ENCODE measurements around the gene SKIC3. TPM values are rescaled to one million over a fixed set of nuclear protein-coding genes. Genes with fewer than 3 reads are reported as not detected.

The SKIC3 gene
- total and polyA plus RNA-seq, 4 donors, result 13.4 to 53.8 (median 29.0) TPM

DNA sequence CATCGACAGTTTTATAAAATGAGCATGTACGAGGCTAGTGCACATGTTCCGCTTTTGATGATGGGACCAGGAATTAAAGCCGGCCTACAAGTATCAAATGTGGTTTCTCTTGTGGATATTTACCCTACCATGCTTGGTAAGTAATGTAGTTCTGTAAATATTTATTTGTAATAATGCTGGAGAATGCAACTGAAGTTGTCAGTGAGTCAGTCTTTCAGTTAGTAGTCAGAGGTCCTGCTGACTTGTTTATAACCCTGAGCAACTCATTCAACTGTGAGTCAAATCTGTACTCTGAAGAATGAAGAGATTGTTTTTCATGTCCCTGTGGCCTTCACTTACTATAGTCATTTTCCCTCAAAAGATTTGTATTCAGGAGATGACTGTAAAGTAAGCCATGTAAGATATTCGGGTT, 36.7 kb upstream of the SKIC3 start (continued):
- TF ChIP-seq, protein P1, sequence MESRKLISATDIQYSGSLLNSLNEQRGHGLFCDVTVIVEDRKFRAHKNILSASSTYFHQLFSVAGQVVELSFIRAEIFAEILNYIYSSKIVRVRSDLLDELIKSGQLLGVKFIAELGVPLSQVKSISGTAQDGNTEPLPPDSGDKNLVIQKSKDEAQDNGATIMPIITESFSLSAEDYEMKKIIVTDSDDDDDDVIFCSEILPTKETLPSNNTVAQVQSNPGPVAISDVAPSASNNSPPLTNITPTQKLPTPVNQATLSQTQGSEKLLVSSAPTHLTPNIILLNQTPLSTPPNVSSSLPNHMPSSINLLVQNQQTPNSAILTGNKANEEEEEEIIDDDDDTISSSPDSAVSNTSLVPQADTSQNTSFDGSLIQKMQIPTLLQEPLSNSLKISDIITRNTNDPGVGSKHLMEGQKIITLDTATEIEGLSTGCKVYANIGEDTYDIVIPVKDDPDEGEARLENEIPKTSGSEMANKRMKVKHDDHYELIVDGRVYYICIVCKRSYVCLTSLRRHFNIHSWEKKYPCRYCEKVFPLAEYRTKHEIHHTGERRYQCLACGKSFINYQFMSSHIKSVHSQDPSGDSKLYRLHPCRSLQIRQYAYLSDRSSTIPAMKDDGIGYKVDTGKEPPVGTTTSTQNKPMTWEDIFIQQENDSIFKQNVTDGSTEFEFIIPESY (IDR thresholded peaks at IDR 0.05), result no peak

DNA sequence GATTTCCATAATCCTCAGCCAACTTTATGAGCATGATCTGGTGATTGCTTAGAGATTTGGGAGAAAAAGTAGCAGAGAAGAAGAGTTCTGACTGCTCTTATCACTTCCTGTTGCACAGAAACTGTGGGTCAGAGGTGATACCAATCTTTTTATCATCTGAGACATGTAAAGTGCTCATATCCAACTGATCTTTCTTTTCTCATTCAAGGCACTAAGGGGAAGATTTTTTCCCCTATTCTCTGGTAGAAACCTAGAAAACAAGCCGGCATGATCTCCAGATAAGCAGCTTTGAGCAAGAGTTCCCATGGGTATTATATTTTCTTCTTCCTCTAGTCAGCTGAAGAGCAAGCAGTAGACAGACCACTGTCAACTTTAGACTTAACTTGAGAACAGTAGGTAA, 36.1 kb upstream of the SKIC3 start:
- Histone ChIP-seq H3K27ac (ENCODE audit: low read depth in 1 of 2, low read length in 2 of 2) (no peak overlapping the region), H3K27me3 (ENCODE audit: control insufficient read depth in 4 of 4, insufficient read depth in 4 of 4, low read length in 3 of 4) (no peaks in the 10 kb centered on the region), H3K4me3 (ENCODE audit: low read depth in 1 of 3, low read length in 3 of 3) (no peak overlapping the region), H3K9me3 (ENCODE audit: control insufficient read depth in 4 of 4, low read length in 3 of 4) (no peaks in the 10 kb centered on the region), H3K36me3 (ENCODE audit: control insufficient read depth in 4 of 4, insufficient read depth in 3 of 4, low read depth in 1 of 4, low read length in 3 of 4) (peaks cover 0 to 2% (median 0%) of the 10 kb centered on the region in 4 donors), H3K4me1 (ENCODE audit: control insufficient read depth in 4 of 4, insufficient read depth in 4 of 4, low read length in 3 of 4) (peaks cover 0 to 2% (median 0%) of the 10 kb centered on the region in 4 donors), H3K9ac (ENCODE audit: low read depth in 1 of 2, low read length in 2 of 2) (no peak overlapping the region)
- 90% methylated on average over 1 of the region's 1 CpG for WGBS
- TF ChIP-seq, protein P1 (IDR thresholded peaks at IDR 0.05), result no peak
- no peak for TF ChIP-seq FOXA2 (IDR thresholded peaks at IDR 0.05)
- TF ChIP-seq RAD21 (IDR thresholded peaks at IDR 0.05), result no peak
- no peak for TF ChIP-seq GABPA (IDR thresholded peaks at IDR 0.05 in 1 of 2, conservative IDR thresholded peaks at IDR 0.05 in 1 of 2)
- TF ChIP-seq, protein P2, sequence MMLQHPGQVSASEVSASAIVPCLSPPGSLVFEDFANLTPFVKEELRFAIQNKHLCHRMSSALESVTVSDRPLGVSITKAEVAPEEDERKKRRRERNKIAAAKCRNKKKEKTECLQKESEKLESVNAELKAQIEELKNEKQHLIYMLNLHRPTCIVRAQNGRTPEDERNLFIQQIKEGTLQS (IDR thresholded peaks at IDR 0.05), result no peak
- TF ChIP-seq RXRA (IDR thresholded peaks at IDR 0.05), result no peak
- no peak for TF ChIP-seq HNF4G (IDR thresholded peaks at IDR 0.05)
- TF ChIP-seq EGR1 (IDR thresholded peaks at IDR 0.05; ENCODE audit: low read depth in 2 of 2), result no peak
- no peak for TF ChIP-seq HNF4A (conservative IDR thresholded peaks at IDR 0.05)
- TF ChIP-seq, protein P3, sequence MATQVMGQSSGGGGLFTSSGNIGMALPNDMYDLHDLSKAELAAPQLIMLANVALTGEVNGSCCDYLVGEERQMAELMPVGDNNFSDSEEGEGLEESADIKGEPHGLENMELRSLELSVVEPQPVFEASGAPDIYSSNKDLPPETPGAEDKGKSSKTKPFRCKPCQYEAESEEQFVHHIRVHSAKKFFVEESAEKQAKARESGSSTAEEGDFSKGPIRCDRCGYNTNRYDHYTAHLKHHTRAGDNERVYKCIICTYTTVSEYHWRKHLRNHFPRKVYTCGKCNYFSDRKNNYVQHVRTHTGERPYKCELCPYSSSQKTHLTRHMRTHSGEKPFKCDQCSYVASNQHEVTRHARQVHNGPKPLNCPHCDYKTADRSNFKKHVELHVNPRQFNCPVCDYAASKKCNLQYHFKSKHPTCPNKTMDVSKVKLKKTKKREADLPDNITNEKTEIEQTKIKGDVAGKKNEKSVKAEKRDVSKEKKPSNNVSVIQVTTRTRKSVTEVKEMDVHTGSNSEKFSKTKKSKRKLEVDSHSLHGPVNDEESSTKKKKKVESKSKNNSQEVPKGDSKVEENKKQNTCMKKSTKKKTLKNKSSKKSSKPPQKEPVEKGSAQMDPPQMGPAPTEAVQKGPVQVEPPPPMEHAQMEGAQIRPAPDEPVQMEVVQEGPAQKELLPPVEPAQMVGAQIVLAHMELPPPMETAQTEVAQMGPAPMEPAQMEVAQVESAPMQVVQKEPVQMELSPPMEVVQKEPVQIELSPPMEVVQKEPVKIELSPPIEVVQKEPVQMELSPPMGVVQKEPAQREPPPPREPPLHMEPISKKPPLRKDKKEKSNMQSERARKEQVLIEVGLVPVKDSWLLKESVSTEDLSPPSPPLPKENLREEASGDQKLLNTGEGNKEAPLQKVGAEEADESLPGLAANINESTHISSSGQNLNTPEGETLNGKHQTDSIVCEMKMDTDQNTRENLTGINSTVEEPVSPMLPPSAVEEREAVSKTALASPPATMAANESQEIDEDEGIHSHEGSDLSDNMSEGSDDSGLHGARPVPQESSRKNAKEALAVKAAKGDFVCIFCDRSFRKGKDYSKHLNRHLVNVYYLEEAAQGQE (IDR thresholded peaks at IDR 0.05), result no peak
- no peak for TF ChIP-seq YY1 (IDR thresholded peaks at IDR 0.05)
- no peak for TF ChIP-seq SP1 (IDR thresholded peaks at IDR 0.05)
- no peak for TF ChIP-seq FOXA1 (IDR thresholded peaks at IDR 0.05)
- TF ChIP-seq, protein P4, sequence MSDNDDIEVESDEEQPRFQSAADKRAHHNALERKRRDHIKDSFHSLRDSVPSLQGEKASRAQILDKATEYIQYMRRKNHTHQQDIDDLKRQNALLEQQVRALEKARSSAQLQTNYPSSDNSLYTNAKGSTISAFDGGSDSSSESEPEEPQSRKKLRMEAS (IDR thresholded peaks at IDR 0.05), result no peak
- TF ChIP-seq JUND (IDR thresholded peaks at IDR 0.05), result no peak
- TF ChIP-seq TAF1 (conservative IDR thresholded peaks at IDR 0.05), result no peak
- TF ChIP-seq, protein P5, sequence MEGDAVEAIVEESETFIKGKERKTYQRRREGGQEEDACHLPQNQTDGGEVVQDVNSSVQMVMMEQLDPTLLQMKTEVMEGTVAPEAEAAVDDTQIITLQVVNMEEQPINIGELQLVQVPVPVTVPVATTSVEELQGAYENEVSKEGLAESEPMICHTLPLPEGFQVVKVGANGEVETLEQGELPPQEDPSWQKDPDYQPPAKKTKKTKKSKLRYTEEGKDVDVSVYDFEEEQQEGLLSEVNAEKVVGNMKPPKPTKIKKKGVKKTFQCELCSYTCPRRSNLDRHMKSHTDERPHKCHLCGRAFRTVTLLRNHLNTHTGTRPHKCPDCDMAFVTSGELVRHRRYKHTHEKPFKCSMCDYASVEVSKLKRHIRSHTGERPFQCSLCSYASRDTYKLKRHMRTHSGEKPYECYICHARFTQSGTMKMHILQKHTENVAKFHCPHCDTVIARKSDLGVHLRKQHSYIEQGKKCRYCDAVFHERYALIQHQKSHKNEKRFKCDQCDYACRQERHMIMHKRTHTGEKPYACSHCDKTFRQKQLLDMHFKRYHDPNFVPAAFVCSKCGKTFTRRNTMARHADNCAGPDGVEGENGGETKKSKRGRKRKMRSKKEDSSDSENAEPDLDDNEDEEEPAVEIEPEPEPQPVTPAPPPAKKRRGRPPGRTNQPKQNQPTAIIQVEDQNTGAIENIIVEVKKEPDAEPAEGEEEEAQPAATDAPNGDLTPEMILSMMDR (IDR thresholded peaks at IDR 0.05; ENCODE audit: low read depth, low read length, missing input control), result no peak
- no peak for TF ChIP-seq NR2F2 (IDR thresholded peaks at IDR 0.05)
- no peak for DNase-seq (ENCODE audit: low spot score)
